IPS-18a (cell line): ENCODE results near the gene GGACT.

ENCODE experiments used
- H3K27ac ChIP-seq: one replicate; pipeline ENCODE4 v1.5.1; 2013; ENCODE audit warnings: low read length
- H3K27me3 ChIP-seq: one replicate; pipeline ENCODE4 v1.6.1; 2013; ENCODE audit warnings: mild to moderate bottlenecking, low read length; ENCODE audit not compliant: control insufficient read depth, insufficient read depth
- H3K36me3 ChIP-seq: one replicate; pipeline ENCODE4 v1.6.1; 2013; ENCODE audit warnings: low read depth, low read length; ENCODE audit not compliant: control insufficient read depth
- H3K4me1 ChIP-seq: one replicate; pipeline ENCODE4 v1.6.1; 2013; ENCODE audit warnings: low read depth, low read length; ENCODE audit not compliant: control insufficient read depth
- H3K4me3 ChIP-seq: one replicate; pipeline ENCODE4 v1.5.1; 2013; ENCODE audit warnings: low read length
- H3K9ac ChIP-seq: one replicate; pipeline ENCODE4 v1.6.1; 2013; ENCODE audit warnings: mild to moderate bottlenecking, low read length, moderate library complexity
- H3K9me3 ChIP-seq: one replicate; pipeline ENCODE4 v1.6.1; 2013; ENCODE audit warnings: low read depth, low read length; ENCODE audit not compliant: control insufficient read depth

GGACT gene

DNA sequence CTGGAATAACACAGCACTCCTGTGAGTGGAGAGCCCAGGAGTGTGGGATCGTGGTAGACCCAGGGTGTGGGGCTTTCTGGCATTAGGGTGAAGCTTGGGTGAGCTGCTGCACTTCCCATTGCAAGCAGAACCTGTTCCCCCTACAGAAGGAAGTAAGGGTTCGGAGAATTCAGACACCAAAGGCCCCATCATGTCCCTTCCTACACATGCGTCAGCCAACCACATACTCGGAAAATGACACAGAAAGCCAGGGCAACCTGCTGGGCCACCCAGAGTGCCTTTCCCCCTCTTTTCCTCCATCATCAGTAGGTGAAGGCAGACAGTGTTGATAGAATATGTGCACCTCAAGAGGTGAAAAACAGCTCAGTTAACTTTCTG lies 42.9 kb downstream of the GGACT start:
- no peak overlapping the region for H3K27ac ChIP-seq
- H3K36me3 ChIP-seq = no peaks in the 10 kb centered on the region

GRCh38 chr13:100544866-100545683 lies 43.5 kb downstream of the GGACT start:
- no peak overlapping the region for H3K27ac ChIP-seq
- no peaks in the 10 kb centered on the region for H3K4me1 ChIP-seq

More for the DNA sequence above, 42.9 kb downstream of the GGACT start:
- Histone ChIP-seq H3K9ac (no peak overlapping the region), H3K27me3 (no peaks in the 10 kb centered on the region), H3K4me3 (no peak overlapping the region), H3K4me1 (no peaks in the 10 kb centered on the region), H3K9me3 (no peaks in the 10 kb centered on the region)

DNA sequence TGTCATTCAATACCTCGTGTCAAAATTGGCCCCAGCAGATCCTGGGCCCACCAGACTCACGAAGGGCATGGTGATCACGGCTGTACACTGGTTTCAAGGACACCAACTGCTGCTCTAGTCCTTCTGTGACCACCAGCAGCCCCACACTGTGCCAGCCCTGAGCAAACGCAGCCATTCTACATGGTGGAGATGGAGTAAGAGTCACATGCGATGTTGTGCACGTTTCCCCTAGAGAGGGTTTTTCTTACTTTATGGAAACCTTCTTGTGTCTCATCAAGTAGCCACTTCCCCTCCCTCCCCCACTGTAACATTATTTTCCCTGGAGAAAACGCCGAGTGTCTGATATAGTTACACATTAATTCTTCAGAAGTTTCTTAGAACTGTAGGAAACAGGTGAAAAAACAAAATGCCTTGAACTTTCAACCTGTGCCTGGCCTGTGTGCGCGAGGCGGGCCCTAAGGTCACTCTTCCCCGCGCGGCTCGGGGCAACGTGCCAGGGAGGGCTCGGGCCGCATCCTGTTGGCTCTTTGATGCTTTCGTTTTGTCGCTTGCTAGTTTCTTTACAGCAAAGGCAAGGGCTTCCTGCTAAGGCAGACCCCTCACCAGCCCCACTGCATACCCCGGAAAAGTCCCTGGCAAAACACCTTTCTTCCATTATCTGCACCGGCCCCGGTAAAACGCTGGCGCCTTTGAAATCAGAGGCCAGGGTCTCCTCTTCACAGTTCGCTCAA lies 44.6 kb downstream of the GGACT start:
- Histone ChIP-seq H3K36me3 (no peaks in the 10 kb centered on the region), H3K27ac (no peak overlapping the region), H3K9me3 (no peaks in the 10 kb centered on the region), H3K4me3 (no peak overlapping the region), H3K27me3 (no peaks in the 10 kb centered on the region), H3K9ac (no peak overlapping the region), H3K4me1 (no peaks in the 10 kb centered on the region)

More at GRCh38 chr13:100544866-100545683, 43.5 kb downstream of the GGACT start:
- Histone ChIP-seq H3K4me3 (no peak overlapping the region), H3K27me3 (no peaks in the 10 kb centered on the region), H3K9ac (no peak overlapping the region), H3K36me3 (no peaks in the 10 kb centered on the region), H3K9me3 (no peaks in the 10 kb centered on the region)

DNA sequence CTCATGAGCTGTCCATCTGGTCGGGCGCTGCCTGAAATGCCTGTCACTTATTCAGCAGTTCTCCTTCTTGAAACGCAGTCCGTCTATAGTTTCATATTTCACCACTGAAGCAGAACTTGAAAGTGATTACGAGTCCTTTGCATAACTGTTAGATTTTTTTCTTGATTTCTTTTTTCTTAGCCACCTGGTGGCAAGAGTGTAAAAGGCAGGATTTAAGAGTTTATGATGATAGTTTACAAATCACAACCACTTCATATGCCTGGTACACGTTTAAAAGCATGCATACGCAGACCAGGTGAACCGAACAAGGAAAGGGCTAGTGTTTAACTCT lies 45.8 kb downstream of the GGACT start:
- no peaks in the 10 kb centered on the region for H3K4me1 ChIP-seq
- no peak overlapping the region for H3K27ac ChIP-seq
- H3K9ac ChIP-seq = no peak overlapping the region
- no peaks in the 10 kb centered on the region for H3K36me3 ChIP-seq
- no peaks in the 10 kb centered on the region for H3K27me3 ChIP-seq
- no peak overlapping the region for H3K4me3 ChIP-seq
- no peaks in the 10 kb centered on the region for H3K9me3 ChIP-seq

- H3K9me3 ChIP-seq = no peaks in the 10 kb centered on the region
- no peaks in the 10 kb centered on the region for H3K36me3 ChIP-seq
- H3K27ac ChIP-seq = no peak overlapping the region
- H3K4me1 ChIP-seq = no peaks in the 10 kb centered on the region
- H3K9ac ChIP-seq = no peak overlapping the region
- no peak overlapping the region for H3K4me3 ChIP-seq
- H3K27me3 ChIP-seq = no peaks in the 10 kb centered on the region
Observed at GRCh38 chr13:100541897-100542825, 46.4 kb downstream of the GGACT start.

DNA sequence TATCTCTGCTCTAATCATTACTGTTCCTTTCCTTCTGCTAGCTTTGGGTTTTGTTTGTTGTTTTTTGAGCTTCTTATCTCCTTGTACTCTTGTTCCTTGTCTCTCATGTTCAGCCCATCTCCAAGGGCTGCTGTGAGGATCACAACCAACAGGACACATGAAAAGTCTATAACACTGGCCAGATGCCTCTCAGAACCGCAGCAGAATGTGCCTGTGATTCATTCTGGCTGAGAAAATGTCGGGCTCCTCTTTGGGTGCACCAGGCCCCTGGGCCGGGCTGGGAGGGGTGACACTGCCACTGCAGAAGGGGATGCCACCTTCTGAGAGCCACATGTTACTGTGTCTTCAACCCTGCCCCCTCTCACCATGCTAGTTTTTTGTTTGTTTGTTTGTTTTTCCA lies 48.0 kb downstream of the GGACT start:
- H3K4me1 ChIP-seq = no peaks in the 10 kb centered on the region
- H3K9me3 ChIP-seq = no peaks in the 10 kb centered on the region
- H3K4me3 ChIP-seq = no peak overlapping the region
- H3K27ac ChIP-seq = no peak overlapping the region
- H3K36me3 ChIP-seq = no peaks in the 10 kb centered on the region
- no peaks in the 10 kb centered on the region for H3K27me3 ChIP-seq
- H3K9ac ChIP-seq = no peak overlapping the region

- no peaks in the 10 kb centered on the region for H3K4me1 ChIP-seq
- H3K4me3 ChIP-seq = no peak overlapping the region
- no peak overlapping the region for H3K9ac ChIP-seq
- no peaks in the 10 kb centered on the region for H3K9me3 ChIP-seq
- no peaks in the 10 kb centered on the region for H3K36me3 ChIP-seq
- H3K27me3 ChIP-seq = no peaks in the 10 kb centered on the region
- no peak overlapping the region for H3K27ac ChIP-seq
Observed at GRCh38 chr13:100537951-100538462, 50.6 kb downstream of the GGACT start.

DNA sequence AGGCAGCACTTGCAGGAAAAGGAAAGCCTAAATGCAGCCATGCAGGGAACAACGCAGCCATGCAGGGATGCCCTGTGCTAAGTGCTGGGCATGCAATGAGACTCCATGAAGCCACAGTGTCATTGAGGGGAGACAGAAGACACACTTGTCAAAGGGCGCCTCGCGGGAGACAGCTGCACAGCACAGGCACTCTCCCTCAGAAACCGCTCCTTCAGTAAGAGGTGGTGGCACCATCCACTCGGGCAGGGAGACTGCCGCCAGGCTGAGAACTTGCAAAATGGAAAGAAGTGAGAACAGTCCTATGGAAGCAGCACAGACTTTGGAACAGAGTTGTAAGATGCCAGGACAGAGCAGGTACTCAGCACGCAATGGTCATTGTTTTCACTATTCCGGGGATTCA lies 51.1 kb downstream of the GGACT start:
- H3K9me3 ChIP-seq = no peaks in the 10 kb centered on the region
- H3K4me1 ChIP-seq = no peaks in the 10 kb centered on the region
- H3K27ac ChIP-seq = no peak overlapping the region
- no peaks in the 10 kb centered on the region for H3K36me3 ChIP-seq
- H3K27me3 ChIP-seq = no peaks in the 10 kb centered on the region
- no peak overlapping the region for H3K9ac ChIP-seq
- no peak overlapping the region for H3K4me3 ChIP-seq

- no peak overlapping the region for H3K9ac ChIP-seq
- H3K4me1 ChIP-seq = no peaks in the 10 kb centered on the region
- no peak overlapping the region for H3K27ac ChIP-seq
- no peak overlapping the region for H3K4me3 ChIP-seq
- H3K27me3 ChIP-seq = no peaks in the 10 kb centered on the region
- no peaks in the 10 kb centered on the region for H3K9me3 ChIP-seq
- H3K36me3 ChIP-seq = no peaks in the 10 kb centered on the region
Observed at GRCh38 chr13:100536643-100537180, 51.9 kb downstream of the GGACT start.

DNA sequence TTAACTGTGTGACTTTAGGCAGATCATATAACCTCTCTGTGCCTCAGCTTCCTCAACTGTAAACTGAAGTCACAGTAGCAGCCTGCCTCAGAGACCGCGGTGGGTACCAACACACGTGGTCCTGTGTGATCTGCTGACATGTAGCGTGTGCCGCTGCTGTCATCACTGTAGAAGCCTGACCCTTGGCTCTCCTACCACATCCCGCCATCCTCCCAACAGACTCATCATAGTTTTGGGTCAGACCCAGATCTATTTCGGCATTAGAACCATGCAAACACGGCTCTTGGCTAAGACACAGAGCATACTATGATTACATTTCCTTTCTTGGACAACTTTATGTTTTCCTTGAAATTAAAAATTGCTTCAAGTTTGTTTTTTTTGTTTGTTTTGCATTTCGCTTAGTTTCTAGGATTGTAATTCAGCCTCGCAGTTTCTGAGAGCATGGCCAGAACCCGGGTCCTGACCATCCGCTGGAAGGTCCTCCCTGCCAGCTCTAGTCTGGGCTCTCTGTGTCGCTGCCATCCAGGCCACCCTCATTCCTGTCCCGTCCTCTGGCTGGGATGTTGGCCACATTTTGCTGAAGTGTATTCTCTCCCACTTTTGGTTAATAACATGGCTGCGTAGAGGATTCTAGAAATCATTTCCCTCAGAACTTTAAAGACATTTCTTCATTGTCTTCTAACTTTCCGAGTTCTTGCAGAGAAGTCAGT lies 53.0 kb downstream of the GGACT start:
- Histone ChIP-seq H3K27me3 (no peaks in the 10 kb centered on the region), H3K4me3 (no peak overlapping the region), H3K9me3 (no peaks in the 10 kb centered on the region), H3K36me3 (no peaks in the 10 kb centered on the region), H3K4me1 (peaks cover 4% of the 10 kb centered on the region), H3K27ac (no peak overlapping the region), H3K9ac (no peak overlapping the region)
